ENCODE measurements around the gene COL23A1.

- no peak for TF ChIP-seq EZH2 (IDR thresholded peaks at IDR 0.05; ENCODE audit: borderline replicate concordance, insufficient read depth, low read depth, low read length, poor library complexity, severe bottlenecking)
- TF ChIP-seq CTCF (IDR thresholded peaks at IDR 0.05), result no peak
These were observed 382.3 kb downstream of the COL23A1 start for GRCh38 chr5:178207917-178208280.

All from B cell (primary cell).